ENCODE data around the gene CSMD2.

CSMD2 gene

DNA sequence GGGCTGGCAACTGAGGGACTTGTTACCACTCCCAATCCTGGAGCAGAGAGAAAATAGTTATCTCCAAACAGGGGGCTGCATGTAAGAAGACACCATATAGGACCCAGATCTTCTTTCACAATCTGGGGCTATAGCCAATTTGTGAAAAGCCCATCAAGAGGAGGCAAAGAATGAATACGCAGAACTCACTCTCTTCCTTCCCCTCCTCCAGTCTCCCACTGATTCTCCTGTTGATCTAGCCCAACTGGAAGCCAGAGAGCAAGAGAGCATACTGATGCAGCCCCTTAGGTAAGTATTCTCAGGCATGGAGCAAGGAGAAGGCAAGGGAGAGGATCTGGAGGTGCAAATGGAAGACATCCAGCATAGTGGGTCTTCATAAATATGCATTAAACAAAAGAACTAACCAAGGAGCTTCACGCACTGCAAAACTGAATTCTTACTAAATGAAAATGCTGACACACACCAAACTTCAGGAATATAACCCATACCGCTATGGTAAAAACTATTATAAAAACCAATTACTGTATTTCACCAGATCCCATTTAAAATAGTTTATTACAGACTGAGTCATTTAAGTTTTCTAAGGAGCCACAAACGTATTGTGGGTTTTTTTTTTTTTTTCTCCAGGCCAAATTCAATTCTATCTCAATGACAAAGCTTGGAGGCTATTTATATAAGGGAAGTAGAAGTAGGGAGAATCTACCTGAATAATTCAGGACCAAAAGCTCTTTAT, 316.7 kb downstream of the CSMD2 start:
- DNase-seq, result no peak

DNA sequence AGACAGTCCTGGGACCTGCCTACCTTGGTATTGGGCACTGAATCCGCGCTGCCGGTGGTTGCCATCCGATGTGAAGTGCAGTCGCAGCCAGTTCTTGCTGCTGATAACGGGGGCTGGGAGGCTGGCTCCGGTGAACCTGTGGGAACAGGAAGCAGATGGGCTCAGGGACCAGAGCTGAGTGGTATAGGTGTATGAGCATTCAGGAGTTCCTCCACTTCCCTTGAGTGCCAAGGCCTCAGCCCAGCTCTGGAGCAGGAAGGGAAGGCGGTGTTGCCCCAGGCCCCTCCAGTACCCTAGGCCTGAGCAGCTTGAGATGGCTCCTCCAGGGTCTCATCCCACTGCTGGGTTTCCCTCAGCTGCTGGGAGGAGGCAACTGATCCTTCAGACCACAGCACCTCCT, 318.2 kb downstream of the CSMD2 start:
- no peak for DNase-seq

DNA sequence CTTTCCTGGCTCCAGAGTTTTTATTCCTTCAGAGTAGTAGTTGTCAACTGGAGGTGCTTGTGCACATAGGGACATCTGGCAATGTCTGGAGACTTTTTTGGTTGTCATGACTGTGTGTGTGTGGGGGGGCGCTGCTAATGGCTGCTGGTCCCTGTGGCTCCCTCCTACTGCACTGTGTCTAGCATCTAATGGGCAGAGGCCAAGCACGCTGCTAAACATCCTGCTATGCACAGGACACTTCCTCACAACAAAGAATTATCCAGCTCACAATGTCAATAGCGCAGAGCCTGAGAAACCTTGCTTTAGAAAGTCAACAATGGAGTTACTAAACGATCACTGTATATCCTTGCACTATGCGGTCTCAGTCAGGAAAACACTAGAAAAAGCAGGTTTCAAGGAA, 320.9 kb downstream of the CSMD2 start:
- DNase-seq, result no peak

DNA sequence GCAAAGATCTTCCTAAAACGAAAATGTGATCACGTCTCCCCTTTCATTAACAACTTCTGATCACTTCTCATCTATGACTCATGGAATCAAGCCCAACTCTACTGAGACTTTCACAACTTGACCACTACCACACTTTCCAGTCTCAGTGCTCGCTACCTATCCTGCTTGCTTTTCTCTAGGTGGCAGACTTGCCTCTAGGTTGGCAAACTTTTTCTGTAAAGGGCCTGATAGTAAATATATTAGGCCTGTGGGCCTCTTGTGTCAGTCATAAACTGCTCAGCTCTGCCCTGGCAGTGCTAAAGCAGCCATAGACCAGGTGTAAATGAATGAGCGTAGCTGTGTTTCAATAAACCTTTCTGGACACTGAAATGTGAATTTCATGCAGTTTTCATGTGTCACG, 322.7 kb downstream of the CSMD2 start:
- DNase-seq, result no peak

DNA sequence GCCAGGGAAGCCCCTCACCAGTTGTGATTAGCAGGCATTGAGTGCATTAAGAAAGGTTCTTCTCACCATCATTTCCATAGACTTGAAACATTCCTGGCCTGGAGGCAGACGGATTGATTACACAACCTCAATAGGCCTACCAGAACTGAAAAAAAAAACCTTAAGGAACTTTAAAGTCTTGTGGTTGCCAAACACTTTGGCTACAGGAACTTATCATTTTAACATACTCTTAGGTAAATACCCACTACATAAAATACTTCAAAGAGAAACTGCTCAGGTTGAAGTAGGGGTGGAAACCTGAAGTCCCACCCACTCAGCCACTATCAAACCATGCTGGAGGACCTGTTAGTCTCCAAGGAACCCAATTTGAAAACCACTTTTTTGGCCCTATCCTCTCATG, 323.5 kb downstream of the CSMD2 start:
- DNase-seq, result no peak

DNA sequence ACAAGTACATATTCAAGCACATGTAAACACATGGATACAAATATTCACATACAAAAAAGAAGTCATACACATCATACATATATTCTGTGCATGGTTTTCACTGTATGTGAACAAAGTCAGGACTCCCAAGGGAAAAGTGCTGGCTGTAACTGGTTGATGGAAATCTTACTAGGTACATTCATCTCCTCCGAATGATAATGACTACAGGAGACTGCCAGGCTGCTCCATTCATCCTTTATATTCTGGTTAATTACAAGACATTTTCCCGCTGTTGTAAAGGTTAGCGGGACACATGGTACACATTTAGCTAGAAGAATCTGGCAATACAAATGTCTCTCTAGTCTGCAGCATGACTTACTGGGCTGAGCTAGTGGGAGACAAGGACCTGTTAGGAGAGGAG, 327.4 kb downstream of the CSMD2 start:
- DNase-seq, result no peak

DNA sequence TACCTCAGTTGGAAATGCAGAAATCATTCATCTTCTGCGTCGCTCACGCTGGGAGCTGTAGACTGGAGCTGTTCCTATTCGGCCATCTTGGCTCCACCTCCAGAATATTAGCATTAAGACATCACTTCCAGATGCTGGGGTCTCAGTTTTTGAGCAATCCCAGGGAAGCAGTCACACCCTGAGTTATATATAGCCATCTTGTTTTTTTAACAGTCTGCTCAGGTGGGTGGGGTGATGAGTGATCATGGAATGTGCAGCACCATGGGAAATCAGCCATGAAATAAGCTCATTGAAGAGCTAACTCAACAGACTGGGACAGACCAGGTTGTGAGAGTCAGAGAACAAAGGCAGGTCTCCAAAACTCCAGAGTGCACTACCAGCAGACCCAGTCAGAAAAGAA, 328.1 kb downstream of the CSMD2 start:
- DNase-seq, result no peak

DNA sequence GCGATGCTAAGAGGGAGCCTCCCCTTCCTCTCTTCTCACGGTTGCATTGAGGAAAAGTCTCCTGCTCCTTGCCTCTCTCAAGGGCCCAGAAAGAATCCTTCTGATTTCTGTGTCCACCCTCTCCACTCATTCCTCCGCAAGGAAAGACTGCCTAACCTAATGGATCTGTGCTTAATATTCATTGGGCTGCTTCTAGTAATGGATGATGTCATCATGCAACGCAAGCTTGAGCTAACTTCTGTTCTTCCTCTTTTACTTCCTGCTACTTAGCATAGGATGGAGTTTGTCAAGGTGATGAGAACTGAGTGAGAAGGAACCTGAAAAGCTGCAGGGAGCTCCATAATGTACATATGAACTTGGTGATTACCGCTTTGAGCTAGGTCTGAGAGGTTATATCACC, 336.4 kb downstream of the CSMD2 start:
- no peak for DNase-seq

DNA sequence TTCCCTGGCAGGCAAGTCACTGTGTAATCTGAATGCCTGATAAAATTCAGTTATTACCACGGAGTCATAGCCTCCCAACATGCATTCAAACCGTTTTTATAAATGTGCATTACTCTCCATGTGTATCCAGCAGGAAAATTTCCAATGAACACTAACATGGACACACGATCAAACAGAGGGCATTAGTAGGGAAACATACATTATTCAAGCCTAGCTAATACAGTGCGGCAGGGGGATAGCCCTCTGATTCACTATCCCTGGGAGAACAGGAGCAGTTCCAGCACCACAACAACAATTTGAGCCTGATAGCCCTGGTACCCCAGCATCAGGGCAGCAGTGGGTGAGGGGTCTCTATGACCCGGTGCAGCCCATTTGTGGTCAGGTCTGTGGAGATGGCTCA, 337.0 kb downstream of the CSMD2 start:
- no peak for DNase-seq

DNA sequence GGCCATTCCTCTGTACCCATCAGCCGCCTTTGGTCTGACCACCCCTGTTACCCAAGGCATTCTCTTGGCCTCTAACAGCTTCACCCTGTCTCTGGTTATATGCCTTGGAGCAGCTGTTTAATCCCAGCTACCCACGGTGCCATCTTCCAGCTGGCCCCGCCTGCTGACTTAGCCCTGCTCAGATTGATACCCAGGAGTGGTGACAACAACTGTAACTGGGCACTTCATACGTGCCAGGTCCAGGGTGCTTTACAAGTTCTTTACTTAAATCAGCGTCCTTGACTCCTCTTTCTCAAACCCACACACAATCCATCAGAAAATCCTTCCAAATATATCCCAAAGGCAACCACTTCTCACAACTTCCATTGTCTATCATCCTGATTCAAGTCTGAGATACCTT, 338.3 kb downstream of the CSMD2 start:
- DNase-seq, result no peak

DNA sequence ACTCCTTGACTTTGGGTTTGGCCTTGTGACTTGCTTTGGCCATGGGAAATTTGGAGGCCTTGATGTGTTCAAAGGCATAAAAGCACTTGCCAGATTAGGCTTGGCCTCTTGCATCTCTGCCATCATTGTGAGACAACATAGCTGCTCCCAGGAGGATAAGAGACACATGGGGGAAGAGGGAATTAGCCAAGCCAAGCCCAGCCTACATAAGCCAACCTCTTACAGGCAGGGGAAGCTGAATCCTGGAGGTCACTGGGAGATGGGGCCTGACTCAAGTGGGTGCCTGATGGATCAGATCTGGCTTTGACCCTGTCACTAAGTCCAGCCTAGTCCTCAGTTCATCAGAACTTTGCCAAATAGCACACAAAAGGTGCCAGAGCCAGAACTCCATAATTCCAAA, 338.7 kb downstream of the CSMD2 start:
- DNase-seq, result no peak

DNA sequence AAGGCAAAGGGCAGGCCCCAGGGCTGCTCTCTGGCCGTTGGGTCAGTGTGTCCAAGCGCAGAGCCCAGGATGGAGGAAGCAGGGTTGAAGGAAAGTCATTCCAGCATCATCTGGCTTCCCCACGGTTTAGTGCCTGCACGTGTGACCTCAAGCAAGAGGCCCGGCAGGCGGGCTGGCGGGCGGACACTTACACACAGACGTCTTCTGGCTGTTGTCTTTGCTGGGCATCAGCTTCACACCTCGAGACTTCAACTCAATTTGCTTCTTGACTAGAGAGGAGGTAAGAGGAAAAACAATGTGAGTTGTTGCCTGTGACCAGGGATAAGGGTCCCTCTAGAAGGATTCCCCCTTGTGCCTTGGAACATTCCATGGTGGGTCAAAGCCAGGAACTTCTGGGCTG, 339.5 kb downstream of the CSMD2 start:
- no peak for DNase-seq

DNA sequence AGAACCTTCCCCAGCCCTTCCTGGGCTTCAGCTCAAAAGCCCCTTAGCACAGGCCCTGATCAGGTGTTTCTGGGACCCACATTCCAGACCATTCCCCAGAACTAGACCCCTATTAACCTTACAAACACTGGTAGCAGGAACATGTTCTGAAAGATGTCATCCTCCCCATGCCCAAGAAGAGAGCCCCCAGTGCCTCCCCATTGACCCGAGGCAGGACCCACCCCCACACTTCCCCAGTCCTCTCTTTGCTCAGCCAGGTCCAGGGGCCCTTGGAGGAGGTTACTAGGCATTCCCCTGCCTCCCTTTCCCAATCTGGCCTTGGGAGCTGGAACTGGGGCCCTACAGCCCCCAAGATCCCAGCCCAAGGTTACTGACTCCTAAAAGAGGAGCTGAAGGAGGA, 340.1 kb downstream of the CSMD2 start:
- DNase-seq, result no peak

DNA sequence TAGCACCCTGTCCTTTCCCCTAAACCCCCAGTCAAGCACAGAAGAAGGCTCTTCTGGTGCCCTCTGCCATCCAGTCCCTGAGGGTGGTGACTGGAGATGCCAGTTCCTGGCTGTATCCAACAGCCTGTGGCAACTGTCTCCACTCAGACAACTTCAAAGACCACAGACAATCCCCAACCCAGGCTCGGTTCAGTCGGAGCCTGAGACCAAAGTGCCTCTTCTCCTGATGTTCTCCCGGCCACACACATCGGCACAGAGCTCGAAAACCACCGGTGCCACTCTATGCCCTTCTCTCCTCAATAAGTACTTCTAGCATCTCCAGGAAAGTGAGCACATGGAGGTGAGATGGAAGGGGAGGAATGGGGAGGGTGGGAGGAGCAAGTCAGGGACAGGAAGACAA, 340.7 kb downstream of the CSMD2 start:
- no peak for DNase-seq

DNA sequence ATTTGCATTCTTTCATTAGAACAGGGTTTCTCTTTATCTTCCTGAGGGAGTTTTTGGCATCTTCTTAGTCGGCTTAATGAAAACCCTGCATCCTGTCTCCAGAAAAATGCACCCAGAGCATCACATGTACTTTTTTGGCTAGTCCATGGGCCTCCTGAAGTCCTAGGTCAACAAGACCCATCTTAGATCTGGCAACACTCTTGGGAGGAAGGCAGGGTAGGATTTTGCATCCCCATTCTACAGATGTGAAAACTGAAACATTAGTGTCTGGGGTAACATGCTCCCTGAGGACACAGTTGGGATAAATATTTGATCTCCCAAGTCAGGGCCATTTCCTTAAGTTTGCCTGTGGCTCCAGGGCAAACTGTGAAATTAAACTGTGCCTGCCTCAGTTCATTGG, 341.2 kb downstream of the CSMD2 start:
- no peak for DNase-seq

DNA sequence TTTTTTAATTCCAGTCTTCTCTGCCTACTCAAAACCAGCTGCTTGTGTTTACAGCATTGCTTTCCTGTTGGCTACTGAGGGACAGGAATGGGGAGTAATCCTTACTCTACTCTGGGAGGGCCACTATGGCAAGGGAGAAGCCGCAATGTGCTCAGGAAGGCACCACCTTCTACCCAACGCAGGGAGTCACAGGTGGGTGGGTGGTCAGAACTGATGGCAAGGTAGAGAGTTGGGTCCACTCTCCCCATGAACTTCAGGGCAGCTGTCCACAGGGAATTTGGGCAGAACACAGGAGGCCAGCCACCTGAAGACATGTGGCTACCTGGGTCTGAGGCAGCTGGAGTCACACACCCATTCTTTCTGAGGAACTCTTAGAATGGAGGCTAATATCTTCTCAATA, 341.6 kb downstream of the CSMD2 start:
- no peak for DNase-seq

DNA sequence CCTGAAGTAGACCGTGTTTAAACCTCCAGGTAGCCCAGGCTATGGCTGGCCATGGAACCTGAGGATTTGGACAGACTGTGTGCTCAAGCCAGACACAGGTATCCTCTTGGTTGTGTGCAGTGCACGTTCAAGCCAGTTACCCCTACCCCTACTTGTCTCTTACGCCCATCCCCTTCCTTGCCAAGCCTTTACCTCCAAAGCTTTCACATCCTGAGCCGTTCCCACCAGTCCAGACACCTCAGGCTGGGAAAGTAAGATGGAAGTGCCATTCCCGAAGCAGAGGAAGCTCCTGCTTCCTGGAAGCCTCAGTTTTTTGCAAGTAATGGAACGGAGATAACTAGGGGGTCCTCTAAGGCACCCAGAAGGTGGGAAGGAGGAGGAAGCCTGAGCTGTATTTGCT, 342.6 kb downstream of the CSMD2 start:
- no peak for DNase-seq

DNA sequence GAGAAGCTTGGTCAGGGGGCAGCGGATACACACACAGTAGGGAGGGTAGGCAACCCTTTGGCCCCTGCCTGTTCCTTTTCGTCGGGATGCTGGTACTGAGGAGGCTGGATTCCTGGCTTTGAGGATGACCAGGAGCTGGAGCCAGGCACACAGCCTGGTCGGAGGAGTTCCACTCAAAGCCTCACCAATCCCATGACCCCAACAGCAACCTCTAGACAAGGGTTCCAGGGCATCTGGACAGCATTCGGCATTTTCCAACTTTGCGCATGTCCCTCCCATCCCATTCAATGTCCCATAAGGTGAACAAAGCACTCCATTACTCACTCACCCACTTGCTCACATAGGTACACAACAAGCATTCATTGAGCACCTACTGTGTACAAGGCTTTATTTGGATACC, 343.7 kb downstream of the CSMD2 start:
- DNase-seq, result no peak

DNA sequence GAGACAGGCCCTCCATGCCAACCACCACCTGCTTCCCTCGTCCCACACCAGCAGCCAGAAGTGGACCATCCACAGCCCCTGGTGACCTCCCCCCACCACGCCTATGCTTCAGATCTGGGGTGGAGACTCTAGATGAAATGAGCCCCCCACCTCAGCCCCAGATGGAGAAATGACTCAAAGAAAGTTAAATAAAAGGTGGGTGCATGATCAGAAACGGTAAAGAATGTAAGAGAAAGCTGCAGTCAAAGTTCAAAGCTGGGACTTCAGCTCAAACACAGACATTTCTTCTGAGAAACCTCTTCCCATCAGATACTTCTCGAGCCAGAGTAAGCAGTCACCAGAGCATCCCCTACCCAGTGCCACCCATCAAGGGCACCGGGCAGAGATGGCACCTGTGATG, 344.2 kb downstream of the CSMD2 start:
- no peak for DNase-seq

DNA sequence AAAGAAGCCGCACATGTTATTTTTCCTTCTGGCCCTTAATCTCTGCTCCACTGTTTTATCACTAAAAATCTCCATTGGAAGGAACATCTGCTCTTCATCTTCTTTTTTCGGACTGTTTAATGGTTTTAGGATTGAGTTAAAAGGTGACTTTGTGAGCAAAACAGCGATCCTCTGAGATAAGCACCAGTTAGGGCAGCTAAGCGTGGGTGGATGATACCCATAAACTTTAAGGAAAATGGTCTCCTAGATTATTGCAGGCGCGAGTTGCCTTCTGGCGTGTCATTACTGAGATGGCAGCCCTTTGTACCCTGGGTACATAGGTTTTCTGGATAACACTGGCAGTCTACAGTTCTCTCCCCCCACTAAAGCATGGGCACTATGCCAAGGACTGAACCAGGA, 345.1 kb downstream of the CSMD2 start:
- DNase-seq, result no peak

DNA sequence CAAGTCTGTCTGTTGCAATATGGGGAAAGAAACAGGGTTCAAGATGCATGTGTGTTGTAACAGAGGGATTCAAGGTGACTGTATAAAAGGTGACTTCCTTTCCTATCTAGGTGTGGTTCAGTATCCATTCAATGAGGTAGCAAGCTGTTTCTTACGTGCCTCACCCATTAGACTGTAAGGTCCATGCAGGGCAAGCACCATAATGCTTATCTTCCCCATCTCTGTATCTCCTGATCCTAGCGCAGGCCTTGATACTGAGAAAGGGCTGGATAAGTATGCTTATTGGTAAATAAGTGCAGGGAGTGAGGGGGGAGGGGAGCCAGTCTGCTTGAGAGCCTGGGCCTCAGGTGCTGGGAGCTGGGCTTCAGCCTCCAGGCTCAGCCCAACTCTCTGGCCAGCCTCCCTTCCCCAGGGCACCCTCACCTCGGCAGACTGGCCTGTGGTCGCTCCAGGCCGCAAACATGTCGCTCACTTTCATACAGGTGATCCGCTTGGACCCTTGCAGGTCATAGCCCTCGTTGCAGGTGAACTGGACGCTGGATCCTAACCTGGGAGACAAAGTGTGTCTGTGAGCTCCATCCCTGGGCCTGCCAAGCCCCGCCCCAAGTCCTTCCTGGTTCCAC, 345.6 kb downstream of the CSMD2 start:
- no peak for DNase-seq

DNA sequence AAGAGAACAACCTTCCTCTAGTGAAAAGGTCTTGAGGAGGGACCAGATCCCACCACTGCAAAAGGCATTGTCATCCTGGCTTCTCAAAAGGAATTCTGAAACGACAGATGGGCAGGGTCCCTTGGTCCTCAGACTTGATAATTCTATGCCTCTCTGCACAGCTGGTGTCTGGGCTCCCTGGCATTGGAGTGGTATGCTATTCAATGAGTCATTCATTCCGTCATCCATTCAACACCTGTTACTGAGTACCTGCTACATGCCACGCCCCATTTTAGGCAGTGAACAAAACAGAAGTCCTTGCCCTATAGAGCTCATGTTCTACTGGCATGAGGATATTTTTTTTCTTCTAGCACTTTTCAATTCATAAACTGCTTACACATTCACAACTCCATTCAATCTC, 347.0 kb downstream of the CSMD2 start:
- no peak for DNase-seq

DNA sequence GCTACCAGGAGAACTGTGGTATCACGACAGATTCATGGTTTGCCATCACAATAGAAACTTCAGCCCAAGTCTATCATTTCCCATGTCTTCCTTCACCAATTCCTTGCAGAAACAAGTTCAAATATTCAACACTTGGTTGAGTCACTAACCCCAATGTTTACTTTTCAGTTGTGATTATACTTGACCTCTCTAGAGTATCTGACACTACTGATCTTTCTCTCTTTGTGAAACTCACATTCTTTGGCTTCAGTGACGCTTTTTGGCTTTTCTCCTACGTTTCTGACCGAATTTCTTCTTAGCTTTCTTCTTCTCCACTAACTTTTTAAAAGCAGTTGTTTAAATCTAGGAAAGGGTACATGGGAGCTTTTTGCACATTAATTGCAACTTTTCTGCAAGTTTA, 350.0 kb downstream of the CSMD2 start:
- DNase-seq, result no peak

DNA sequence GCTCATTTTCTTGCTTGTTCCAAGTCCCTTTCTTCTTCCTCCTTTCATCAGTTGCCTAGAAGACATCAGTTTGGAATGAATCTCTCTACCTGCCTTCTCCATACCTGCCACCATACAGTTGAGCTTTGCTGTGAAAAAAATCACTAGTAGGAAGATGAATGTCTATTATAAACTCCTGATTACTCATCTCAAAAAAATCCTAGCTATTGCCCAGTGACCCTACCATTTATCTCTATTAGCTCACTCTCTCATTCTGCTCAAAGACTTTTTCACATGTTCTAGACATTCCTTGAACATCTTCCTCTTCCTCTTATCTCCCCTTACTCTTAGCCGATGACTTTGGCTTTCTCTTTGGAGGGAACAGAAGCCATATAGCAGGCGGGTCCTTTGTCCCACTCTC, 350.9 kb downstream of the CSMD2 start:
- no peak for DNase-seq

DNA sequence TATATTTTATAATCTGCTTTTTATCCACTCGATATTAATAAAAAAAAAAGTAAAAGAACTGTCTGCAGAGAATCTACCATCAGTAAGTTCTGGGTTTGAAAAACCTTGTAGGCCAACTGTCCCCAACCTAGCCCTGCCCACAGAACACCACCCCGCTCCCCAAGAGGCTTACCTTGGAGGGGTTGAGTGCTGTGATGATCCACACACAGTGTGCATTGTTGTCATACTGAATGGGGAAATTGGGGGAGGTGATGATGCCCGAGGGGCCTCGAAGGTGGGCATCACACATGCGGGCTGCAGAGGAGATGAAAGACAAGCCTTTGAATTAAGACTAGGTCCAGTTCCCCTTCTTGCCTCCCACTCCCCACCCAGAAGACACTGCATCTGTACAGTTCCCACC, 354.5 kb downstream of the CSMD2 start:
- DNase-seq, result no peak

All from T-helper 9 cell (primary cell).